Measurements from ENCODE around the gene ANKH. TPM values are rescaled to one million over a fixed set of nuclear protein-coding genes. Genes with fewer than 3 reads are reported as not detected.

The ANKH gene
- total and polyA plus RNA-seq, 10 of the 15 experiments (the other 5 are each of a cell fraction or from before 2014, with no cell fraction given), result 2.1 to 43.9 (median 14.4) TPM

- TF ChIP-seq HDAC6 (IDR thresholded peaks at IDR 0.05; ENCODE audit: unreplicated experiment) (no peak), CTCF (IDR thresholded peaks at IDR 0.05 in 2 of 3, conservative IDR thresholded peaks at IDR 0.05 in 1 of 3; ENCODE audit: control insufficient read depth in 2 of 3, extremely low read depth in 1 of 3, insufficient read depth in 1 of 3, low read depth in 3 of 3, low read length in 3 of 3) (no peak), FOXK2 (IDR thresholded peaks at IDR 0.05) (peak; percentile 41; the same call in 1 of the 2 replicates), SP1 (IDR thresholded peaks at IDR 0.05; ENCODE audit: low read depth, low read length) (peak; percentile 81), TAF1 (IDR thresholded peaks at IDR 0.05; ENCODE audit: borderline replicate concordance, low read depth, low read length) (0 out of 2 replicates have a peak, but pooled peaks have one; percentile 5)
Measured at GRCh38 chr5:14809369-14810155, 62.0 kb downstream of the ANKH start (continued).

GRCh38 chr5:14807471-14807870 is 64.1 kb downstream of the ANKH start:
- no peak overlapping the region for H2AFZ ChIP-seq (ENCODE audit: control insufficient read depth, low read depth, low read length)
- in situ Hi-C loops (cut with MboI), result no loop called here
- H3K4me1 ChIP-seq (ENCODE audit: control insufficient read depth, insufficient read depth, low read length), result peaks cover 19% of the 10 kb centered on the region
- RAD21 ChIA-PET (ENCODE audit: unreplicated experiment), result no interaction called here
- no TSS peak for BruUV-seq (replicated peaks)
- intact Hi-C loops (cut with micrococcal nuclease; ENCODE audit: unreplicated experiment), result no loop called here
- no peak for ATAC-seq
- SMC1A ChIA-PET (ENCODE audit: uncharacterized antibody, unreplicated experiment), result interaction anchor here (1.3 kb wide), 1 partner anchor 12 kb away, joined by 5 read pairs; no protein-coding TSS in a partner anchor
- H3K27me3 ChIP-seq (replicated peaks in 1 of 2; ENCODE audit: control insufficient read depth in 2 of 2, insufficient read depth in 2 of 2, low read length in 1 of 2), result no peaks in the 10 kb centered on the region
- POLR2A ChIA-PET, result interaction anchor here (0.7 to 1.0 kb wide), 2 partner anchors 12 to 137 kb away, joined by 3 to 4 read pairs; no protein-coding TSS in a partner anchor
- no peaks in the 10 kb centered on the region for H3K9me3 ChIP-seq (replicated peaks; ENCODE audit: control insufficient read depth, insufficient read depth, low read length)
- H3K4me3 ChIP-seq, result no peak overlapping the region
- no peak for DNase-seq (ENCODE audit: low read depth, low spot score)
- no peak overlapping the region for H3K9ac ChIP-seq (ENCODE audit: control insufficient read depth, insufficient read depth, low read length)
- H3K27ac ChIP-seq (ENCODE audit: control insufficient read depth, insufficient read depth), result no peak overlapping the region
- H3K36me3 ChIP-seq (ENCODE audit: control insufficient read depth in 2 of 2, insufficient read depth in 2 of 2, low read length in 1 of 2), result no peaks in the 10 kb centered on the region
- no peaks in the 10 kb centered on the region for H4K20me1 ChIP-seq (ENCODE audit: control insufficient read depth, insufficient read depth)
- WGBS (ENCODE audit: insufficient coverage, insufficient replicate concordance, low lambda C conversion rate, missing lambda C conversion rate), result 98% methylated on average over 3 of the region's 3 CpGs
- H3K79me2 ChIP-seq (ENCODE audit: control insufficient read depth, insufficient read depth, low read length), result no peaks in the 10 kb centered on the region
- CTCF ChIA-PET, result no interaction called here
- H3K4me2 ChIP-seq (ENCODE audit: control insufficient read depth, insufficient read depth), result no peak overlapping the region
- no peak for FAIRE-seq
- TF ChIP-seq CREB1 (IDR thresholded peaks at IDR 0.05; ENCODE audit: low read depth) (no peak), TCF7 (IDR thresholded peaks at IDR 0.05; ENCODE audit: borderline replicate concordance) (no peak), HSF1 (IDR thresholded peaks at IDR 0.05; ENCODE audit: low read depth, low read length) (no peak), SP1 (IDR thresholded peaks at IDR 0.05; ENCODE audit: low read depth, low read length) (no peak), KLF5 (IDR thresholded peaks at IDR 0.05; ENCODE audit: partially characterized antibody) (no peak), CTCF (IDR thresholded peaks at IDR 0.05 in 2 of 3, conservative IDR thresholded peaks at IDR 0.05 in 1 of 3; ENCODE audit: control insufficient read depth in 2 of 3, extremely low read depth in 1 of 3, insufficient read depth in 1 of 3, low read depth in 3 of 3, low read length in 3 of 3) (no peak), CEBPZ (IDR thresholded peaks at IDR 0.05; ENCODE audit: low read depth, low read length) (no peak), EZH2 (IDR thresholded peaks at IDR 0.05; ENCODE audit: borderline replicate concordance, control insufficient read depth, low read depth, low read length) (no peak), HDAC6 (IDR thresholded peaks at IDR 0.05; ENCODE audit: unreplicated experiment) (no peak)

Measured in GM12878 (cell line).